CD14-positive monocyte (primary cell): ENCODE measurements around the gene XRCC4. TPM values are rescaled to one million over a fixed set of nuclear protein-coding genes. Genes with fewer than 3 reads are reported as not detected.

Experiments
- DNase-seq, 3 donors: peaks; one replicate each; pipeline ENCODE4 v3.0.0-alpha.2; 2011 to 2022
- H2AFZ ChIP-seq: 2 replicates; pipeline ENCODE4 v1.6.0; 2012; ENCODE audit warnings: mild to moderate bottlenecking, low read depth, low read length, inconsistent platforms; ENCODE audit not compliant: insufficient read depth, poor library complexity, severe bottlenecking
- H3K27ac ChIP-seq, 2 donors: 1 replicate in 1 of 2; 2 replicates in 1 of 2; pipeline ENCODE4 v1.5.1; 2012 to 2013; ENCODE audit warnings: low read length in 2 of 2, control low read depth in 1 of 2, inconsistent platforms in 1 of 2, low read depth in 1 of 2, mild to moderate bottlenecking in 1 of 2
- H3K27me3 ChIP-seq, 2 donors: one replicate each; pipeline versions ENCODE4 v1.6.0 to v1.6.1; 2011 to 2013; ENCODE audit warnings: low read length in 2 of 2; ENCODE audit not compliant: control insufficient read depth in 2 of 2, insufficient read depth in 2 of 2
- H3K36me3 ChIP-seq, 2 donors: replicated peaks in 1 of 2; 1 replicate in 1 of 2; 2 replicates in 1 of 2; pipeline versions ENCODE4 v1.5.1 to v1.6.1; 2012 to 2013; ENCODE audit warnings: low read length in 2 of 2, control low read depth in 1 of 2, inconsistent platforms in 1 of 2, mild to moderate bottlenecking in 1 of 2; ENCODE audit not compliant: insufficient read depth in 2 of 2, control insufficient read depth in 1 of 2
- H3K4me1 ChIP-seq, 2 donors: 1 replicate in 1 of 2; 2 replicates in 1 of 2; pipeline versions ENCODE4 v1.5.1 to v1.6.1; 2012 to 2013; ENCODE audit warnings: low read length in 2 of 2, control low read depth in 1 of 2, inconsistent platforms in 1 of 2, mild to moderate bottlenecking in 1 of 2, moderate library complexity in 1 of 2; ENCODE audit not compliant: insufficient read depth in 2 of 2, control insufficient read depth in 1 of 2
- H3K4me2 ChIP-seq: replicated peaks from 2 replicates; pipeline ENCODE3; 2012; ENCODE audit warnings: low read length, moderate library complexity, mild to moderate bottlenecking; ENCODE audit not compliant: poor library complexity, severe bottlenecking; ENCODE audit errors: extremely low read depth
- H3K4me3 ChIP-seq, 3 experiments: fragments of 200-600 bp in 1 of 3; sonication (generic) in 1 of 3; replicated peaks in 1 of 3; 1 replicate in 2 of 3; 2 replicates in 1 of 3; pipeline ENCODE4 v1.5.1; 2011 to 2013; ENCODE audit warnings: low read length in 3 of 3, mild to moderate bottlenecking in 3 of 3, control low read depth in 2 of 3, low read depth in 2 of 3, inconsistent platforms in 1 of 3, moderate library complexity in 1 of 3
- H3K79me2 ChIP-seq: 2 replicates; pipeline ENCODE4 v1.6.0; 2012; ENCODE audit warnings: mild to moderate bottlenecking, control low read depth, inconsistent platforms, low read length, moderate library complexity; ENCODE audit not compliant: insufficient read depth
- H3K9ac ChIP-seq: 2 replicates; pipeline ENCODE4 v1.6.0; 2017; ENCODE audit warnings: low read length, mild to moderate bottlenecking; ENCODE audit not compliant: insufficient read depth, poor library complexity, severe bottlenecking
- H3K9me3 ChIP-seq, 2 donors: replicated peaks in 1 of 2; 1 replicate in 1 of 2; 2 replicates in 1 of 2; pipeline versions ENCODE4 v1.5.1 to v1.6.1; 2012 to 2013; ENCODE audit warnings: low read length in 2 of 2, control low read depth in 1 of 2; ENCODE audit not compliant: control insufficient read depth in 1 of 2, insufficient read depth in 1 of 2
- H4K20me1 ChIP-seq: 2 replicates; pipeline ENCODE4 v1.6.0; 2012; ENCODE audit warnings: mild to moderate bottlenecking, low read length, control low read depth, moderate library complexity; ENCODE audit not compliant: insufficient read depth
- H3K27ac Mint-ChIP-seq, 7 donors: one replicate each; pipeline ENCODE4 v1.8.0; 2020; ENCODE audit warnings: mild to moderate bottlenecking in 7 of 7, mixed read lengths in 7 of 7, moderate library complexity in 6 of 7, inconsistent platforms in 2 of 7
- H3K27me3 Mint-ChIP-seq, 3 donors: one replicate each; pipeline ENCODE4 v1.8.0; 2021 to 2022; ENCODE audit warnings: low read depth in 3 of 3, mild to moderate bottlenecking in 3 of 3, mixed read lengths in 3 of 3, moderate library complexity in 3 of 3, inconsistent platforms in 1 of 3
- H3K36me3 Mint-ChIP-seq, 2 donors: one replicate each; pipeline ENCODE4 v1.8.0; 2020; ENCODE audit warnings: mixed read lengths in 2 of 2, inconsistent platforms in 1 of 2, mild to moderate bottlenecking in 1 of 2
- H3K4me1 Mint-ChIP-seq: one replicate; pipeline ENCODE4 v1.8.0; 2020; ENCODE audit warnings: mild to moderate bottlenecking, mixed read lengths
- H3K4me3 Mint-ChIP-seq, 2 donors: one replicate each; pipeline ENCODE4 v1.8.0; 2020; ENCODE audit warnings: mild to moderate bottlenecking in 2 of 2, mixed read lengths in 2 of 2, moderate library complexity in 1 of 2
- H3K9me3 Mint-ChIP-seq, 7 donors: one replicate each; pipeline ENCODE4 v1.8.0; 2020 to 2022; ENCODE audit warnings: mixed read lengths in 7 of 7, mild to moderate bottlenecking in 6 of 7, moderate library complexity in 6 of 7, inconsistent platforms in 2 of 7
- CTCF ChIP-seq: fragments of 200-600 bp; IDR thresholded peaks from one replicate; pipeline ENCODE4 v1.8.0; 2022; ENCODE audit warnings: antibody characterized with exemption, mild to moderate bottlenecking
- WGBS: methylation state at CpG from one replicate; pipeline ENCODE4 v1.1.5; 2013; ENCODE audit warnings: missing lambda C conversion rate; ENCODE audit not compliant: insufficient coverage; 5-methylcytosine and 5-hydroxymethylcytosine counted together
- intact Hi-C, 2 donors: fragments of 100-400 bp; cut with micrococcal nuclease; formaldehyde crosslinking; loops; one replicate each; pipeline versions ENCODE4 v1.15.0 to v1.15.1; 2023
- polyA plus RNA-seq, 3 donors: library from polyadenylated mRNA; depleted of rRNA in 1 of 3; unstranded in 2 of 3; stranded (reverse) in 1 of 3; fragments of 300-500 nt in 2 of 3; fragments of >200 nt in 1 of 3; fragmentation: Illumina TruSeq in 2 of 3; gene quantifications; 1 replicate in 2 of 3; 2 replicates in 1 of 3; pipeline ENCODE4 v1.2.3, GENCODE V29; 2012 to 2021

XRCC4 gene
- polyA plus RNA-seq, 3 donors: 4.0 to 21.8 (median 16.3) TPM

- peaks cover 99% of the 10 kb centered on the region for H3K79me2 ChIP-seq
- Mint-ChIP-seq H3K4me1 (peaks cover 84% of the 10 kb centered on the region), H3K27ac (peak overlapping the region in 1 of 7 donors; percentile 31), H3K36me3 (peaks cover 30 to 41% of the 10 kb centered on the region in 2 donors), H3K27me3 (no peaks in the 10 kb centered on the region), H3K9me3 (peaks cover 0 to 2% (median 0%) of the 10 kb centered on the region in 7 donors), H3K4me3 (peak overlapping the region in 1 of 2 donors; percentile 51)
- TF ChIP-seq CTCF: no peak
- peak overlapping the region in 1 of 2 donors; percentile 53 for H3K27ac ChIP-seq
- 92% methylated on average over 2 of the region's 6 CpGs for WGBS
- peaks cover 54% of the 10 kb centered on the region for H4K20me1 ChIP-seq
- H3K27me3 ChIP-seq: no peaks in the 10 kb centered on the region
- peaks cover 2 to 9% of the 10 kb centered on the region in 2 donors for H3K36me3 ChIP-seq
- H3K9ac ChIP-seq: no peak overlapping the region
- peak in 1 of 3 donors; percentile 3 for DNase-seq
- peak overlapping the region in 1 of 3 experiments; percentile 11 for H3K4me3 ChIP-seq
- H3K4me1 ChIP-seq: peaks cover 40 to 47% of the 10 kb centered on the region in 2 donors
- H3K4me2 ChIP-seq: peak overlapping the region; percentile 5
- no peak overlapping the region for H2AFZ ChIP-seq
- no peaks in the 10 kb centered on the region for H3K9me3 ChIP-seq
- intact Hi-C loops: no loop called here
Observed at GRCh38 chr5:83072966-83073365, 4.4 kb upstream of the XRCC4 start.

GRCh38 chr5:83077662-83078261 is 415 bp downstream of the XRCC4 start:
- H3K4me3 Mint-ChIP-seq: peak overlapping the region; percentile 99
- no peaks in the 10 kb centered on the region for H3K27me3 Mint-ChIP-seq
- H3K4me1 Mint-ChIP-seq: peaks cover 58% of the 10 kb centered on the region
- no peak for TF ChIP-seq CTCF
- H3K36me3 Mint-ChIP-seq: peaks cover 26 to 34% of the 10 kb centered on the region in 2 donors
- intact Hi-C loops: loop anchor here (5.0 kb wide), 1 partner anchor 395 kb away; the partner anchor contains the start of gene VCAN (in 2 of the 2)
- H3K9me3 Mint-ChIP-seq: peaks cover 0 to 4% (median 2%) of the 10 kb centered on the region in 7 donors
- H3K9me3 ChIP-seq: no peaks in the 10 kb centered on the region
- H3K4me1 ChIP-seq: peaks cover 46 to 53% of the 10 kb centered on the region in 2 donors
- WGBS: 0% methylated on average over 10 of the region's 14 CpGs
- peak overlapping the region; percentile 85 for H3K4me2 ChIP-seq
- peaks cover 0 to 2% of the 10 kb centered on the region in 2 donors for H3K36me3 ChIP-seq
- H2AFZ ChIP-seq: peak overlapping the region; percentile 95
- H3K27ac Mint-ChIP-seq: peak overlapping the region; percentile 96 to 100 (median 99)
- H4K20me1 ChIP-seq: peaks cover 8% of the 10 kb centered on the region
- no peaks in the 10 kb centered on the region for H3K27me3 ChIP-seq
- peaks cover 97% of the 10 kb centered on the region for H3K79me2 ChIP-seq
- H3K27ac ChIP-seq: peak overlapping the region; percentile 89 to 99
- DNase-seq: peak in 2 of 3 donors; percentile 17 to 39
- peak overlapping the region; percentile 96 for H3K4me3 ChIP-seq
- peak overlapping the region; percentile 96 for H3K9ac ChIP-seq
